Breast epithelium (tissue), 4 donors: ENCODE data around the gene CREB3L1. TPM values are rescaled to one million over a fixed set of nuclear protein-coding genes. Genes with fewer than 3 reads are reported as not detected.

Experiments
- DNase-seq, 2 donors: peaks; one replicate each; pipeline ENCODE4 v3.0.0-alpha.2; 2019; ENCODE audit warnings: low spot score in 2 of 2
- H3K27ac ChIP-seq, 2 donors: fragments of 200-600 bp; sonication (generic) in 1 of 2; one replicate each; pipeline ENCODE4 v1.5.1; 2016 to 2019; ENCODE audit warnings: mild to moderate bottlenecking in 1 of 2
- H3K27me3 ChIP-seq, 2 donors: fragments of 200-600 bp; sonication (generic) in 1 of 2; one replicate each; pipeline versions ENCODE4 v1.5.1 to v1.6.0; 2017 to 2019; ENCODE audit warnings: control low read depth in 1 of 2, mild to moderate bottlenecking in 1 of 2
- H3K36me3 ChIP-seq: fragments of 200-600 bp; one replicate; pipeline ENCODE4 v1.5.1; 2019
- H3K4me1 ChIP-seq, 2 donors: fragments of 200-600 bp; sonication (generic); one replicate each; pipeline ENCODE4 v1.5.1; 2016 to 2019; ENCODE audit warnings: control low read depth in 1 of 2
- H3K4me3 ChIP-seq, 3 donors: fragments of 200-600 bp; sonication (generic); 1 replicate in 2 of 3; 2 replicates in 1 of 3; pipeline ENCODE4 v1.5.1; 2016 to 2019; ENCODE audit warnings: mild to moderate bottlenecking in 3 of 3, moderate library complexity in 2 of 3
- H3K9me3 ChIP-seq, 2 donors: fragments of 200-600 bp; sonication (generic) in 1 of 2; one replicate each; pipeline ENCODE4 v1.5.1; 2016 to 2019; ENCODE audit warnings: control low read depth in 1 of 2
- CTCF ChIP-seq, 3 donors: fragments of 450-650 bp; IDR thresholded peaks; one replicate each; pipeline ENCODE4 v1.5.1; 2016 to 2017; ENCODE audit warnings: antibody characterized with exemption in 3 of 3, mild to moderate bottlenecking in 3 of 3, moderate library complexity in 3 of 3
- POLR2A ChIP-seq: fragments of 450-650 bp; IDR thresholded peaks from one replicate; pipeline ENCODE4 v1.6.1; 2016; ENCODE audit warnings: antibody characterized with exemption, mild to moderate bottlenecking, moderate library complexity
- POLR2AphosphoS5 ChIP-seq, 3 donors: sonication (generic); formaldehyde crosslinking; IDR thresholded peaks; one replicate each; pipeline ENCODE4 v1.6.1; 2017; ENCODE audit warnings: antibody characterized with exemption in 3 of 3
- intact Hi-C: fragments of 100-400 bp; cut with DNase I; formaldehyde crosslinking; loops from one replicate; pipeline ENCODE4 v1.15.1; 2023; ENCODE audit warnings: low total_unique reads
- total RNA-seq, 3 donors: library from RNA; depleted of rRNA; stranded (reverse); fragments of >200 nt; gene quantifications; one replicate each; pipeline ENCODE4 v1.1.0, GENCODE V29; 2016

Gene CREB3L1
- total RNA-seq, 3 donors from 2014 or later: 1.6 to 5.1 (median 2.0) TPM

GRCh38 chr11:46236918-46237247, 40.6 kb upstream of the CREB3L1 start:
- peak overlapping the region in 1 of 2 donors; percentile 86 for H3K27ac ChIP-seq
- H3K36me3 ChIP-seq: no peaks in the 10 kb centered on the region
- no peaks in the 10 kb centered on the region for H3K9me3 ChIP-seq
- no peaks in the 10 kb centered on the region for H3K27me3 ChIP-seq
- TF ChIP-seq POLR2A (no peak), POLR2AphosphoS5 (IDR thresholded peaks at IDR 0.05) (no peak)
- DNase-seq: no peak
- intact Hi-C loops: loop anchor here (10.0 kb wide), 1 partner anchor 78 kb away; no protein-coding TSS in a partner anchor
- peaks cover 0 to 9% of the 10 kb centered on the region in 2 donors for H3K4me1 ChIP-seq
- H3K4me3 ChIP-seq: peak overlapping the region in 1 of 3 donors; percentile 79

GRCh38 chr11:46237248-46238077, 40.0 kb upstream of the CREB3L1 start:
- TF ChIP-seq POLR2A (no peak), POLR2AphosphoS5 (IDR thresholded peaks at IDR 0.05) (no peak)
- DNase-seq: no peak
- no peaks in the 10 kb centered on the region for H3K27me3 ChIP-seq
- no peaks in the 10 kb centered on the region for H3K9me3 ChIP-seq
- H3K36me3 ChIP-seq: no peaks in the 10 kb centered on the region
- peak overlapping the region; percentile 38 to 79 (median 59) for H3K4me3 ChIP-seq
- H3K27ac ChIP-seq: peak overlapping the region; percentile 46 to 86
- intact Hi-C loops: loop anchor here (10.0 kb wide), 1 partner anchor 77 kb away; no protein-coding TSS in a partner anchor
- H3K4me1 ChIP-seq: peaks cover 0 to 9% of the 10 kb centered on the region in 2 donors

GRCh38 chr11:46238078-46238966, 39.1 kb upstream of the CREB3L1 start:
- Histone ChIP-seq H3K27me3 (no peaks in the 10 kb centered on the region), H3K27ac (peak overlapping the region; percentile 46 to 86), H3K4me1 (peaks cover 0 to 9% of the 10 kb centered on the region in 2 donors), H3K4me3 (peak overlapping the region; percentile 38 to 79 (median 59)), H3K9me3 (no peaks in the 10 kb centered on the region), H3K36me3 (no peaks in the 10 kb centered on the region)
- intact Hi-C loops: loop anchor here (10.0 kb wide), 1 partner anchor 76 kb away; no protein-coding TSS in a partner anchor
- DNase-seq: no peak
- no peak for TF ChIP-seq POLR2A
- TF ChIP-seq CTCF (IDR thresholded peaks at IDR 0.05): no peak
- no peak for TF ChIP-seq POLR2AphosphoS5 (IDR thresholded peaks at IDR 0.05)

- H3K27ac ChIP-seq: peak overlapping the region in 1 of 2 donors; percentile 86
- intact Hi-C loops: loop anchor here (10.0 kb wide), 1 partner anchor 76 kb away; no protein-coding TSS in a partner anchor
Measured at GRCh38 chr11:46238967-46239800, 38.3 kb upstream of the CREB3L1 start.

GRCh38 chr11:46239801-46240061, 37.7 kb upstream of the CREB3L1 start:
- TF ChIP-seq POLR2AphosphoS5 (IDR thresholded peaks at IDR 0.05) (no peak), CTCF (IDR thresholded peaks at IDR 0.05) (no peak), POLR2A (no peak)
- H3K27ac ChIP-seq: peak overlapping the region in 1 of 2 donors; percentile 86
- H3K36me3 ChIP-seq: no peaks in the 10 kb centered on the region
- no peaks in the 10 kb centered on the region for H3K27me3 ChIP-seq
- intact Hi-C loops: loop anchor here (10.0 kb wide), 1 partner anchor 75 kb away; no protein-coding TSS in a partner anchor
- H3K9me3 ChIP-seq: no peaks in the 10 kb centered on the region
- no peak for DNase-seq
- peaks cover 0 to 9% of the 10 kb centered on the region in 2 donors for H3K4me1 ChIP-seq
- H3K4me3 ChIP-seq: no peak overlapping the region

More at GRCh38 chr11:46238967-46239800, 38.3 kb upstream of the CREB3L1 start:
- Histone ChIP-seq H3K9me3 (no peaks in the 10 kb centered on the region), H3K27me3 (no peaks in the 10 kb centered on the region), H3K4me1 (peaks cover 0 to 9% of the 10 kb centered on the region in 2 donors), H3K4me3 (peak overlapping the region; percentile 38 to 79 (median 59)), H3K36me3 (no peaks in the 10 kb centered on the region)
- DNase-seq: peak; percentile 68 to 74
- TF ChIP-seq CTCF (IDR thresholded peaks at IDR 0.05): peak; percentile 85 to 98 (median 96)
- TF ChIP-seq POLR2AphosphoS5 (IDR thresholded peaks at IDR 0.05): peak in 2 of 3 donors; percentile 24 to 39
- TF ChIP-seq POLR2A: no peak
